ENCODE data around the gene FBXO34.

FBXO34 gene

DNA sequence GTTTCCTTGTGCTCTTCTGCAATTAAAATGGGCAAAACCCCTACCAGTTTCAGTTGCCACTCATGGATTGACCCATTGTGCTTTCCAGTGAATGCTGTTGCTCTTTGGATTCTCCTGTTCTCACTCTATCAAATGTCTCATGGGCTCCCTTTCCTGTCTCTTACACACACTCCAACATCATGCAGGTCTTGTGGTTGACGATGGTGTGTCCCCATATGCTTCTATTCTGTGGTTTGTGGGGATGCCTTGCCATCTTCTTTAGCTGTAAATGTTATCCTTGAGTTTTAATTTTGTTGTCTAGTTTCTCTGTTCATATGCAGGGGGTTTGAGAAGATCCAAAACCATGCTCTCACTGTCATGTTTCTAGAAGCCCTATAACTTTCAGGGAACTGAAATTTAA is 31.9 kb upstream of the FBXO34 start:
- no peak overlapping the region for H3K4me3 ChIP-seq (ENCODE audit: low read depth, low read length)
- no peak for DNase-seq (ENCODE audit: low read depth)
- TF ChIP-seq, protein P1, sequence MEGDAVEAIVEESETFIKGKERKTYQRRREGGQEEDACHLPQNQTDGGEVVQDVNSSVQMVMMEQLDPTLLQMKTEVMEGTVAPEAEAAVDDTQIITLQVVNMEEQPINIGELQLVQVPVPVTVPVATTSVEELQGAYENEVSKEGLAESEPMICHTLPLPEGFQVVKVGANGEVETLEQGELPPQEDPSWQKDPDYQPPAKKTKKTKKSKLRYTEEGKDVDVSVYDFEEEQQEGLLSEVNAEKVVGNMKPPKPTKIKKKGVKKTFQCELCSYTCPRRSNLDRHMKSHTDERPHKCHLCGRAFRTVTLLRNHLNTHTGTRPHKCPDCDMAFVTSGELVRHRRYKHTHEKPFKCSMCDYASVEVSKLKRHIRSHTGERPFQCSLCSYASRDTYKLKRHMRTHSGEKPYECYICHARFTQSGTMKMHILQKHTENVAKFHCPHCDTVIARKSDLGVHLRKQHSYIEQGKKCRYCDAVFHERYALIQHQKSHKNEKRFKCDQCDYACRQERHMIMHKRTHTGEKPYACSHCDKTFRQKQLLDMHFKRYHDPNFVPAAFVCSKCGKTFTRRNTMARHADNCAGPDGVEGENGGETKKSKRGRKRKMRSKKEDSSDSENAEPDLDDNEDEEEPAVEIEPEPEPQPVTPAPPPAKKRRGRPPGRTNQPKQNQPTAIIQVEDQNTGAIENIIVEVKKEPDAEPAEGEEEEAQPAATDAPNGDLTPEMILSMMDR (IDR thresholded peaks at IDR 0.05; ENCODE audit: control insufficient read depth, extremely low read depth, insufficient read depth), result no peak

DNA sequence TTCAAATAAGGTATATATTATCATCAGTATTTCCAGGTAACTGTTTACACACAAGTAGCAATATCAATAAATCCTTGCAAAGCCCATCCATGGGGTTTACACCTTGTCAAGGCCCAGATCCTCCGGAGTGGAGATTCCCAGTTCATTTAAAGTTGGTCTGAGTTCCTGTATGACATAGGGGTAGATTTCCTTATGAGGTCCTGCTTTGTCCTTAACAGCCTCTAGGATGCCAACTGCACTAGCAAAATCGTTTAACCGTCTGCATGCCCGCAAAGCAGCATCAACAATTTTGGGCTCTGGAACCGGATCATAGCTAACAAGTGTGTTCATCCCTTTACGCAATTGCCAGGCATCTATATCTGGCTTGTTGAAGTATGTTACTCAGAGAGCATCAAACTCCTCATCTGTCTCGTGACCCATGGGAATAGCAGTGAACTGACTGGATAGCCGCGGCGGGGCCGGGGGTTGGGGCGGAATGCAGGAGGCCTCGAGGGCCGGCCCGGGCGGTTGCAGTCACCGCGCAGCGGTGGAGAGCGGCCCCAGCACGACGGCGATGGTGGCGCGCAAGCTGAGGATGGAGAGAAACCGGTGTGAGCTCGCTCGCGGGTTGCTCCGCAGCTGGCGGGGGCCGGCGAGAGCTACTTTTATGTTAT is 30.6 kb upstream of the FBXO34 start:
- no peak for DNase-seq (ENCODE audit: low read depth)
- H3K4me3 ChIP-seq (ENCODE audit: low read depth, low read length), result no peak overlapping the region
- TF ChIP-seq, protein P1 (IDR thresholded peaks at IDR 0.05; ENCODE audit: control insufficient read depth, extremely low read depth, insufficient read depth), result no peak

DNA sequence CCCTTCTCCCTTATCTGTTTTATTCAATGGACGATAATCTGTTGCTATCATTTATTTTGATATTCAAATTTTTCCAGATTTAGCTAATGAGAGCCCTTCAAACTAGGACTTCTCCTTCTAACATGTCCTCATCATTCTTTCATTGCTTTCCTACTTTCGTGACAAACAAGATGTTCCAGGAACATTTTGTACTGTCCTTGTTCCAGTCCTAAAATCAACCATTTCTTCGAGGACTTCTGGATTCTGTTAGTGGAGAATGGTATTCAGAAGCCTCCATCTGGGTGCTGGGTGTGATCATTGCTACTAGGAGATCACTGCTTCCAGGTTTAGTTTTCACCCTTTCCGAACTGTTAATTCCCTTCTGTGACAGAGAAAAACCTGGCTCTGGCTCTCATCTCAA is 29.5 kb upstream of the FBXO34 start:
- DNase-seq (ENCODE audit: low read depth), result no peak
- no peak overlapping the region for H3K4me3 ChIP-seq (ENCODE audit: low read depth, low read length)
- TF ChIP-seq, protein P1 (IDR thresholded peaks at IDR 0.05; ENCODE audit: control insufficient read depth, extremely low read depth, insufficient read depth), result no peak

DNA sequence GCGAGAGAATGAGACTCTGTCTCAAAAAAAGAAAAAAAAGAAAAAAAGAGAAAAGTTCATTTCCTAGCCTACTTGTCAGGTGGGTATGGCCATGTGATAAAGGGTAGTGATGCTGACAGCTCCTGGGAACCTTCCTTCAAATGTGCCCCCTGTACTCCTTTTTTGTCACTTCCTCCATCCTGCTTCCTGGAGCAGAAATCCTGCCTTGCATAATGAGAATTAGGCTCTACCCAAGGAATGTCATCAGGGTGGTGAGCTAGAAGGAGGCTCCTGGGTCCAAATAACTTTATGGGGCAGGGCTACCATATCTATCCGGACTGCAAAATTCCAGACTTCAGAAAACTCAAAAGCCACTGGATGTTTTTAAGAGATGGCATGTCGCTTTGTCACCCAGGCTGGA is 27.8 kb upstream of the FBXO34 start:
- no peak overlapping the region for H3K4me3 ChIP-seq (ENCODE audit: low read depth, low read length)
- TF ChIP-seq, protein P1 (IDR thresholded peaks at IDR 0.05; ENCODE audit: control insufficient read depth, extremely low read depth, insufficient read depth), result no peak
- DNase-seq (ENCODE audit: low read depth), result no peak

DNA sequence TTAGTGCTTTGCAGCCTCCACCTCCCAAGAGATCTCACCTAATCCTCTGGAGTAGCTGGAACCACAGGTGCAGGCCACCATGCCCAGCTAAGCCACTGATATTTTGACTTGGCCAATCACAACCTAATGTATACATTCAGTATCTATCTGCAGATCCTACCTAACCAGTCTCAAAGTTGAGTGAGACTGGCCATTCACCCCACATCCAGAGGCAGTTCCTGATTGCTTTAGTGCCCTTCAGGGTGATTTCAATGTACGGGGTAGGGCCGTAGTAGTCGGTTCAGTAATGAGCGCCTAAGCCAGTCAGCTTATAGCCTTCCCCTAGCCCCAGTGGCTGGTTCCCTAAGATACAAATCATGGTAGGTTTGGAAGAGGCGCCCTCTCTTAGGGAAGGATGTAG is 27.4 kb upstream of the FBXO34 start:
- no peak overlapping the region for H3K4me3 ChIP-seq (ENCODE audit: low read depth, low read length)
- TF ChIP-seq, protein P1 (IDR thresholded peaks at IDR 0.05; ENCODE audit: control insufficient read depth, extremely low read depth, insufficient read depth), result no peak
- no peak for DNase-seq (ENCODE audit: low read depth)

DNA sequence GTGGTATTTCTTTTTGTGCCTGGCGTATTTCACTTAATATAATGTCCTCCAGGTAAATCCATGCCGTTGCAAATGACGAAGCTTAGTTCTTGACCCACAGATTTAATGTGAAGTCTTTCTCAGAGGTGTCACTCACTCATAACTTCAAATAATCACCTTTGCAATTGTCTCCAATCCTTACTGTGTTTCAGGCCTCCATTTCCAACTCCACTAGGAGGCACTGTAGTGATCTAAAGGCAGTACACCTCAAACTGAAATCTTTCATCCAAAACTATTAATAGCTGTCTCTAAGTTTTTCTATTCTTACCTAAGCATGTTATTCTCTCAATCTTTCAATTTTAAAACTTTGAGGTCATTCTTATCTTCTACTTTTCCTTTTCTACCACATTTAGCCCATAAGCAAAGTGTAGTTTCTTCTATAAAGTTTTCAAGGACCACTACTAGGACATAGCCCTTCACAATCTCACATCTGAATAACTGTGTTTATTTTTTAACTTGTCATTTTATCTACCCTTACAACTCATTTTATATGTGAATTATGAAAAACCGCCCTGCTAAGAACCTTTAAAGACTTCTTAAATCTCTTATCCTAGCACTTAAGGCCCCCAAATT is 25.5 kb upstream of the FBXO34 start:
- DNase-seq (ENCODE audit: low read depth), result no peak
- no peak overlapping the region for H3K4me3 ChIP-seq (ENCODE audit: low read depth, low read length)
- TF ChIP-seq, protein P1 (IDR thresholded peaks at IDR 0.05; ENCODE audit: control insufficient read depth, extremely low read depth, insufficient read depth), result peak; percentile 75

DNA sequence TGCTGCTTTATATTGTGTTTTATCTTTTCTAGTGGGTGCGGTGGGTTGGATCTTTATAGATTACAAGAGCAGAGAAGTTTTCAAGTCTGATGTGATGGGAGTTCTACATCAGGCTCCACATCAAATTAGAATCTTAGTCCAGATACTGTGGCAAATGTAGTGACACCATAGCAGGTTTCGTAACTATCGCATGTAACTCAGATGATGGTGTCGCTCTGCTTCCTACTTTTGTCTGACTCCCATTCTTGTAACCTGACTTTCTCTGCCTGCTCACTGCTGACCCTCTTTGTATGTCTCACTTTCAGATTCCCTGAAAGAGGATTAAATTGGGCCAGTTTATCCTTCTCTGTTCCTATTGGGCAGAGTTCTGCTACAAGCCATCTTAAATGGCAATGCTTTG is 22.8 kb upstream of the FBXO34 start:
- H3K4me3 ChIP-seq (ENCODE audit: low read depth, low read length), result no peak overlapping the region
- TF ChIP-seq, protein P1 (IDR thresholded peaks at IDR 0.05; ENCODE audit: control insufficient read depth, extremely low read depth, insufficient read depth), result no peak
- no peak for DNase-seq (ENCODE audit: low read depth)

Data from LNCaP clone FGC (cell line).